Measurements from ENCODE around the gene DPP6.
"Not testable (repeated sequence)": the region's sequence is repeated elsewhere in the genome, so short reads cannot be mapped to it uniquely, and the experiment has no call there.

DNA sequence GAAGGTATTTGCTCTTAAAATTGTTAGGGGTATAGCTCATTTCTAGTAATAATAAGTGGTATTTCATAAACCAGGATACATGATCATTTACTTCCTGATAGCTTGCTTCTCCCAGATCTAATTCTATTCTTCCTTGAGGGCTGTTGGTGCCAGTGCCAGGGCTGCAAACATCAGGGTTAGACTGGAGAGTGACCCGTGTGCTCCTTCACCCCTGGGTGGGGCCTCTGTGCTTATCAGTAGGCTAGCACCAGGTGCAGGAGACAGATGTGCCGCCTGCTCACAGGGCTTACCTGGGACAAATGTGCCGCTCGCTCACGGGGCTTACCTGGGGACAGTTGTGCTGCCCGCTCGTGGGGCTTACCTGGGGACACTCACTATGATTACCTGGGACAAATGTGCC, 71.2 kb downstream of the DPP6 start:
- TF ChIP-seq POLR2A, POLR2AphosphoS5, SPI1, TAF1 (IDR thresholded peaks at IDR 0.05; ENCODE audit: low read depth, low read length): not testable (repeated sequence)
